ENCODE measurements around the gene CASKIN2. TPM values are rescaled to one million over a fixed set of nuclear protein-coding genes. Genes with fewer than 3 reads are reported as not detected.

Gene CASKIN2
- total RNA-seq, 4 donors from 2014 or later, result 13.7 to 46.0 (median 15.6) TPM

DNA sequence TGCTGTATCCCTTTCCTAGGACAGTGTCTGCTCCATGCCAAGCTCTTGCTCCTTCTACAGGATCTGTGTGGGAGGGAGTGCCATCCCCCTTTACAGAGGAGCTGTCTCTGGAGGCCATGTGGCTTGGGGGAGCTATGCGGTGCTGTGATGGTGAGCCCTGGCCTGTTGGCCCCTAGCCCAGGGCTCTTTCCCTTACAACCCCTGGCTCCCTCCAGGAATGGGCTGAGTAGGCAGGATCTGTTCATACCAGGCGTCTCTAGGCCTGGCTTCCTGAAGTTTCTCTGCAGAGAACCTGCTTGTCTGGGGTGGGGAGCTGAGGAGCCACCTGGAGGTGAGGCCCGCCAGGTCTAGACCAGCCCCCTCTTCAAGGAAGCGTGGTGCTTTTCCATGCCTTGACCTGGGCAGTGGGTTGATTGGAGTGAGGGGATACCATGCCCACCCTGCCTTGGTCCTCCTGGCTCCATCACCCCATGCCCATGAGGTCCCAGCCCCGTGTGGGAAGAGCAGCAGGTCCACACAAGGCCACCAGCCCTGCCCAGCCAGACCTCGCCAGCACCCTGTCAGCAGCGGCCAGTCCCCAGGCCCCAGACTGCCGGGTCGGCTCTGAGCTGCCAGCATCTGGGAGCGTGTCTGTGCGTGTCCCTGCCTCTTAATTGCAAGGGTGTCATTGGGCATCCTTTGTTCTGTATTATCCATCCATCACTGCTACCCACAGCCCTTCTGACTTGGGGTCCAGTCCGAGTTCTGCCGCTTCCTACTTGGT lies 24.8 kb upstream of the CASKIN2 start:
- WGBS, 2 donors (ENCODE audit: low coverage in 1 of 2), result 87 to 100% methylated on average over 1 to 2 of the region's 13 CpGs
- Histone ChIP-seq H3K27ac (no peak overlapping the region), H3K4me1 (no peaks in the 10 kb centered on the region), H3K9me3 (no peaks in the 10 kb centered on the region), H3K27me3 (no peaks in the 10 kb centered on the region), H3K36me3 (no peaks in the 10 kb centered on the region), H3K4me3 (no peak overlapping the region)
- TF ChIP-seq EP300 (IDR thresholded peaks at IDR 0.05), result no peak
- TF ChIP-seq POLR2A (IDR thresholded peaks at IDR 0.05), result no peak
- TF ChIP-seq CTCF (IDR thresholded peaks at IDR 0.05), result no peak
- TF ChIP-seq POLR2AphosphoS5 (IDR thresholded peaks at IDR 0.05), result no peak
- ATAC-seq, result no peak

DNA sequence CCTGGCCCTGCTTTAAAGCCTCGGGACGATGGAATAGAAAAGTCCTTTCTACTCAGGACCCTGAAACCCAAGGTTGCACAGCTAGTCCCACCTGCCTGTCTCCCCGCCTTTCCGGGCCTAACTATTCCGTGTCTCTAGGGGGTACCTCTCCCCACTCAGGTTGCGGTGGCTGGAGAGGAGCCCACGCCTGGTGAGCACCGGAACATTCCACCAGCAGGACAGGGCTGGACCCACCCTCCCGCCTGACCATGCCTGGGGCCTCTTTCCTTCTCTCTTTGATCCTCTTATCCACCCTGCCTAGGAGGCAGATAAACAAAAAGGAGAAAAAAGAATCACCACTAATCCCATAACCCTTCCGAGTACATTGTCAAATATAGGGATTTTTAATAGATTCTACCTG lies 21.0 kb upstream of the CASKIN2 start:
- 70 to 100% methylated on average over 1 to 8 of the region's 10 CpGs for WGBS, 2 donors (ENCODE audit: low coverage in 1 of 2)
- no peak for ATAC-seq
- Histone ChIP-seq H3K27me3 (no peaks in the 10 kb centered on the region), H3K9me3 (no peaks in the 10 kb centered on the region), H3K27ac (no peak overlapping the region), H3K4me3 (no peak overlapping the region), H3K4me1 (no peaks in the 10 kb centered on the region), H3K36me3 (no peaks in the 10 kb centered on the region)
- no peak for TF ChIP-seq POLR2A (IDR thresholded peaks at IDR 0.05)
- no peak for TF ChIP-seq EP300 (IDR thresholded peaks at IDR 0.05)
- no peak for TF ChIP-seq CTCF (IDR thresholded peaks at IDR 0.05)
- TF ChIP-seq POLR2AphosphoS5 (IDR thresholded peaks at IDR 0.05), result no peak

GRCh38 chr17:75535871-75536270 lies 20.5 kb upstream of the CASKIN2 start:
- H3K9me3 ChIP-seq, result no peaks in the 10 kb centered on the region
- no peaks in the 10 kb centered on the region for H3K27me3 ChIP-seq
- H3K4me1 ChIP-seq, result no peaks in the 10 kb centered on the region
- no peak for TF ChIP-seq EP300 (IDR thresholded peaks at IDR 0.05)
- no peaks in the 10 kb centered on the region for H3K36me3 ChIP-seq
- ATAC-seq, result no peak
- H3K4me3 ChIP-seq, result no peak overlapping the region
- no peak overlapping the region for H3K27ac ChIP-seq
- whole genome bisulfite sequencing, 2 donors (ENCODE audit: low coverage in 1 of 2), result 93 to 100% methylated on average over 1 to 5 of the region's 8 CpGs

DNA sequence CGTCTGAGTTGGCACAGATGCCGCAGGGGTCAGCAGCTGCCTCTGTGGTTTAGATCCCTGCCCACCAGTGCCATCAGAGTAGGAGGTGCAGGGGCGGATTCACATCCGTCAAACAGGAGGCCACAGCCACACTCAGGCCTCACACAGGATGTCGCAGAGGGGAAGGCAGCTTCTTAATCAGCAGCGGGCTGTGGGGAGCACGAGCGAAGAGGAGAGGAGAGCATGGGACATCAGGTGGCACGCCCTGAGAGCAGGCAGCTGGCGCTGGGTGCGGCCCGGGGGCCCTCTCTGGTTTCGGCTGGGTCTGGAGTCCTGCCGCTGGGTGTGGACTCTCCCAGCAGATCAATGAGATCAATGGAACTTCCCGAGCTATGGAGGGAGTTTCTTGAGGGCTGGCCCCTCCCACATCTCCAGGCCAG lies 19.8 kb upstream of the CASKIN2 start:
- H3K27me3 ChIP-seq, result no peaks in the 10 kb centered on the region
- ATAC-seq, result no peak
- H3K36me3 ChIP-seq, result no peaks in the 10 kb centered on the region
- no peak overlapping the region for H3K27ac ChIP-seq
- WGBS, 2 donors (ENCODE audit: low coverage in 1 of 2), result 79 to 80% methylated on average over 2 to 10 of the region's 15 CpGs
- H3K4me1 ChIP-seq, result no peaks in the 10 kb centered on the region
- no peak overlapping the region for H3K4me3 ChIP-seq
- TF ChIP-seq CTCF (IDR thresholded peaks at IDR 0.05) (no peak), POLR2AphosphoS5 (IDR thresholded peaks at IDR 0.05) (no peak), EP300 (IDR thresholded peaks at IDR 0.05) (no peak), POLR2A (IDR thresholded peaks at IDR 0.05) (no peak)
- H3K9me3 ChIP-seq, result no peaks in the 10 kb centered on the region

- peaks cover 0 to 2% (median 0%) of the 10 kb centered on the region in 3 donors for H3K4me1 ChIP-seq
- WGBS, 2 donors (ENCODE audit: low coverage in 1 of 2), result 80% methylated on average over 1 of the region's 7 CpGs; no CpG with 5 or more reads in 1 of the 2 donors
- no peak overlapping the region for H3K4me3 ChIP-seq
- no peak for TF ChIP-seq CTCF (IDR thresholded peaks at IDR 0.05)
- no peak for TF ChIP-seq POLR2AphosphoS5 (IDR thresholded peaks at IDR 0.05)
- TF ChIP-seq POLR2A (IDR thresholded peaks at IDR 0.05), result no peak
- no peak for TF ChIP-seq EP300 (IDR thresholded peaks at IDR 0.05)
- no peaks in the 10 kb centered on the region for H3K27me3 ChIP-seq
- H3K36me3 ChIP-seq, result no peaks in the 10 kb centered on the region
- ATAC-seq, result no peak
- no peak overlapping the region for H3K27ac ChIP-seq
- no peaks in the 10 kb centered on the region for H3K9me3 ChIP-seq
Observed at GRCh38 chr17:75531721-75532072, 16.4 kb upstream of the CASKIN2 start.
